HEK293 (cell line): Measurements from ENCODE around the gene CADM3.

Experiments
- EGR2 ChIP-seq: fragments of 450-650 bp; formaldehyde crosslinking; IDR thresholded peaks from 2 replicates; pipeline ENCODE4 v1.5.1; 2016; ENCODE audit warnings: low read depth, missing biosample characterization, missing genetic modification characterization
- ZNF335 ChIP-seq: fragments of 450-650 bp; formaldehyde crosslinking; conservative IDR thresholded peaks from 2 replicates; pipeline ENCODE4 v1.5.1; 2016; ENCODE audit warnings: missing biosample characterization, missing genetic modification characterization
- ZNF341 ChIP-seq: fragments of 450-650 bp; formaldehyde crosslinking; IDR thresholded peaks from 2 replicates; pipeline ENCODE4; 2016; ENCODE audit warnings: low read depth, missing biosample characterization, missing genetic modification characterization
- ZNF398 ChIP-seq: fragments of 450-650 bp; formaldehyde crosslinking; IDR thresholded peaks from 2 replicates; pipeline ENCODE4 v1.5.1; 2017; ENCODE audit warnings: missing biosample characterization, missing genetic modification characterization

- TF ChIP-seq ZNF341 (tag by site-specific recombination) (no peak), ZNF335 (tag by site-specific recombination) (no peak), EGR2 (no peak), ZNF398 (no peak)
These were observed 57.1 kb downstream of the CADM3 start for GRCh38 chr1:159228554-159228953.
